ENCODE data around the gene LRRC8D.
A peak's percentile ranks its signal among the peaks of the same experiment; 100 is the strongest.

Gene LRRC8D

GRCh38 chr1:89871768-89872473 is 51.1 kb downstream of the LRRC8D start:
- DNase-seq (ENCODE audit: low read depth): no peak
- no peak for TF ChIP-seq CTCF (conservative IDR thresholded peaks at IDR 0.05; ENCODE audit: low read length)
- no peak overlapping the region for H3K4me3 ChIP-seq (ENCODE audit: low read length)

GRCh38 chr1:89872567-89872966 is 51.7 kb downstream of the LRRC8D start:
- no peak overlapping the region for H3K4me3 ChIP-seq (ENCODE audit: low read length)
- no peak for DNase-seq (ENCODE audit: low read depth)
- no peak for TF ChIP-seq CTCF (conservative IDR thresholded peaks at IDR 0.05; ENCODE audit: low read length)

- no peak for DNase-seq (ENCODE audit: low read depth)
- no peak for TF ChIP-seq CTCF (conservative IDR thresholded peaks at IDR 0.05; ENCODE audit: low read length)
- no peak overlapping the region for H3K4me3 ChIP-seq (ENCODE audit: low read length)
These were observed 52.5 kb downstream of the LRRC8D start for GRCh38 chr1:89873288-89873687.

- DNase-seq (ENCODE audit: low read depth): peak; percentile 91
- no peak for TF ChIP-seq CTCF (conservative IDR thresholded peaks at IDR 0.05; ENCODE audit: low read length)
- H3K4me3 ChIP-seq (ENCODE audit: low read length): no peak overlapping the region
These were observed 52.9 kb downstream of the LRRC8D start for GRCh38 chr1:89873770-89874169.

GRCh38 chr1:89876463-89876862 is 55.6 kb downstream of the LRRC8D start:
- no peak for DNase-seq (ENCODE audit: low read depth)
- no peak for TF ChIP-seq CTCF (conservative IDR thresholded peaks at IDR 0.05; ENCODE audit: low read length)
- H3K4me3 ChIP-seq (ENCODE audit: low read length): no peak overlapping the region

- no peak for DNase-seq (ENCODE audit: low read depth)
- H3K4me3 ChIP-seq (ENCODE audit: low read length): no peak overlapping the region
- TF ChIP-seq CTCF (conservative IDR thresholded peaks at IDR 0.05; ENCODE audit: low read length): no peak
These were observed 56.9 kb downstream of the LRRC8D start for GRCh38 chr1:89877756-89878155.

- no peak overlapping the region for H3K4me3 ChIP-seq (ENCODE audit: low read length)
- no peak for DNase-seq (ENCODE audit: low read depth)
- no peak for TF ChIP-seq CTCF (conservative IDR thresholded peaks at IDR 0.05; ENCODE audit: low read length)
These were observed 57.4 kb downstream of the LRRC8D start for GRCh38 chr1:89878256-89878655.

All from AG10803 (cell line).